ENCODE results near the gene GDI2.

DNA sequence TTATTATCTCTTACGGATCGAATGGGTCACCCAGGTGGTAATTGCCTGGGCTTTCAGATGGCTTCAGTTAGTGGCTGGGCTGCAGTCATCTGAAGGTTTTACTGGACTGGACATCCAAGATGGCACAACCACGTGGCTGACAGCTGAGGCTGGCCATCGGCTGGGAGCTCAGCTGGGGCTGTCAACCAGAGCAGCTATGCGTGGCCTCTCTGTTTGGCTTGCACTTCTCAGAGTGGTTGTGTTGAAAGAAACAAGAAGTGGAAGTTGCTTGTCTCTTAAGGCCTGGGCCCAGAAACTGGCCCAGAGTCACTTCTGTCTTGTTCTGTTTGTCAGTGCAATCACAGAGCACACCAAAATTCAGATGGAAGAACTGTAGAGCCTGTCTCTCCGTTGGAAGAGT is 5.7 kb upstream of the GDI2 start:
- TF ChIP-seq, protein P1, sequence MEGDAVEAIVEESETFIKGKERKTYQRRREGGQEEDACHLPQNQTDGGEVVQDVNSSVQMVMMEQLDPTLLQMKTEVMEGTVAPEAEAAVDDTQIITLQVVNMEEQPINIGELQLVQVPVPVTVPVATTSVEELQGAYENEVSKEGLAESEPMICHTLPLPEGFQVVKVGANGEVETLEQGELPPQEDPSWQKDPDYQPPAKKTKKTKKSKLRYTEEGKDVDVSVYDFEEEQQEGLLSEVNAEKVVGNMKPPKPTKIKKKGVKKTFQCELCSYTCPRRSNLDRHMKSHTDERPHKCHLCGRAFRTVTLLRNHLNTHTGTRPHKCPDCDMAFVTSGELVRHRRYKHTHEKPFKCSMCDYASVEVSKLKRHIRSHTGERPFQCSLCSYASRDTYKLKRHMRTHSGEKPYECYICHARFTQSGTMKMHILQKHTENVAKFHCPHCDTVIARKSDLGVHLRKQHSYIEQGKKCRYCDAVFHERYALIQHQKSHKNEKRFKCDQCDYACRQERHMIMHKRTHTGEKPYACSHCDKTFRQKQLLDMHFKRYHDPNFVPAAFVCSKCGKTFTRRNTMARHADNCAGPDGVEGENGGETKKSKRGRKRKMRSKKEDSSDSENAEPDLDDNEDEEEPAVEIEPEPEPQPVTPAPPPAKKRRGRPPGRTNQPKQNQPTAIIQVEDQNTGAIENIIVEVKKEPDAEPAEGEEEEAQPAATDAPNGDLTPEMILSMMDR (IDR thresholded peaks at IDR 0.05) = no peak
- no peak for TF ChIP-seq POLR2A (IDR thresholded peaks at IDR 0.05)

Measured in lower leg skin (tissue), 3 donors.